OCI-LY7 (cell line): Measurements from ENCODE around the gene COL3A1. TPM values are rescaled to one million over a fixed set of nuclear protein-coding genes. Genes with fewer than 3 reads are reported as not detected.

ENCODE experiments used
- BruUV-seq: library from RNA; stranded (reverse); fragments of 400-500 nt; replicated peaks from 2 replicates; lab custom pipeline; 2021; lab: Mats Ljungman, UMichigan
- CTCF ChIA-PET: fragments of 300-600 bp; sonication (Branson Sonifier 250); formaldehyde crosslinking; loops from one replicate; lab custom pipeline; 2022; ENCODE audit warnings: antibody characterized with exemption; ENCODE audit not compliant: unreplicated experiment; lab: Charles Lee
- POLR2A ChIA-PET: fragments of 300-600 bp; sonication (Branson Sonifier 250); formaldehyde crosslinking; loops from one replicate; lab custom pipeline; 2022; ENCODE audit warnings: antibody characterized with exemption; lab: Charles Lee
- DNase-seq: peaks from one replicate; pipeline ENCODE4 v3.0.0-alpha.2; 2015; ENCODE audit warnings: low spot score
- H2AFZ ChIP-seq: fragments of 200-600 bp; sonication (generic), shearing (Covaris generic); 2 replicates; pipeline ENCODE4 v1.6.1; 2014; ENCODE audit warnings: mild to moderate bottlenecking, antibody characterized with exemption, low read length, moderate library complexity
- H3K27ac ChIP-seq: fragments of 200-600 bp; sonication (generic); 2 replicates; pipeline ENCODE4 v1.5.1; 2014; ENCODE audit warnings: mixed run types, low read depth, mild to moderate bottlenecking, moderate library complexity, low read length, inconsistent platforms; ENCODE audit not compliant: poor library complexity, severe bottlenecking
- H3K36me3 ChIP-seq: fragments of 200-600 bp; sonication (generic); 2 replicates; pipeline ENCODE4 v1.6.1; 2014; ENCODE audit warnings: mild to moderate bottlenecking, antibody characterized with exemption, low read length, moderate library complexity, mixed read lengths; ENCODE audit not compliant: insufficient read depth
- H3K4me1 ChIP-seq: fragments of 200-600 bp; sonication (generic); 2 replicates; pipeline ENCODE4 v1.5.1; 2014; ENCODE audit warnings: mild to moderate bottlenecking, low read length; ENCODE audit not compliant: insufficient read depth, poor library complexity, severe bottlenecking
- H3K4me2 ChIP-seq: fragments of 200-600 bp; sonication (generic); 2 replicates; pipeline ENCODE4 v1.6.1; 2014; ENCODE audit warnings: mild to moderate bottlenecking, low read length
- H3K4me3 ChIP-seq: fragments of 200-600 bp; sonication (generic); 2 replicates; pipeline ENCODE4 v1.5.1; 2014; ENCODE audit warnings: mild to moderate bottlenecking, low read depth, low read length; ENCODE audit not compliant: poor library complexity, severe bottlenecking
- H3K79me2 ChIP-seq: fragments of 200-600 bp; sonication (generic); 2 replicates; pipeline ENCODE4 v1.6.1; 2016; ENCODE audit warnings: low read depth, mild to moderate bottlenecking, low read length, moderate library complexity, mixed read lengths; ENCODE audit not compliant: insufficient read depth
- H3K9me2 ChIP-seq: fragments of 200-600 bp; sonication (generic); 2 replicates; pipeline ENCODE4 v1.6.1; 2016; ENCODE audit warnings: mild to moderate bottlenecking, low read length, mixed read lengths; ENCODE audit not compliant: insufficient read depth
- H3K9me3 ChIP-seq: fragments of 200-600 bp; sonication (generic); 2 replicates; pipeline ENCODE4 v1.6.1; 2014; ENCODE audit warnings: mild to moderate bottlenecking, mixed run types, low read length, mixed read lengths
- H4K20me1 ChIP-seq: fragments of 200-600 bp; sonication (generic); 2 replicates; pipeline ENCODE4 v1.6.1; 2014; ENCODE audit warnings: mild to moderate bottlenecking, antibody characterized with exemption, low read length, moderate library complexity, mixed read lengths; ENCODE audit not compliant: insufficient read depth
- CTCF ChIP-seq: fragments of 200-600 bp; sonication (generic); conservative IDR thresholded peaks from 2 replicates; pipeline ENCODE4 v1.5.1; 2014; ENCODE audit warnings: mild to moderate bottlenecking, antibody characterized with exemption, low read length, moderate library complexity, mixed read lengths
- EZH2phosphoT487 ChIP-seq: fragments of 200-600 bp; sonication (generic); IDR thresholded peaks from 2 replicates; pipeline ENCODE4 v1.6.1; 2018; ENCODE audit warnings: low read depth, borderline replicate concordance, mild to moderate bottlenecking, mixed run types, antibody characterized with exemption, low read length, moderate library complexity, mixed read lengths
- intact Hi-C: fragments of 100-400 bp; cut with micrococcal nuclease; formaldehyde crosslinking; loops from one replicate; pipeline ENCODE4 v1.10.0; 2022; ENCODE audit not compliant: unreplicated experiment
- total RNA-seq, 2 experiments: library from RNA; depleted of rRNA in 1 of 2; stranded (reverse); fragments of >200 nt in 1 of 2; shearing (Covaris generic) in 1 of 2; gene quantifications; 2 replicates each; pipeline ENCODE4 v1.2.3, GENCODE V29; 2014 to 2022

The COL3A1 gene
- total RNA-seq, 2 experiments from 2014 or later: not detected

GRCh38 chr2:189018631-189019030 is 44.5 kb downstream of the COL3A1 start:
- H3K9me3 ChIP-seq: no peaks in the 10 kb centered on the region
- CTCF ChIA-PET: no interaction called here
- BruUV-seq: no TSS peak
- H3K27ac ChIP-seq: no peak overlapping the region
- intact Hi-C loops: no loop called here
- H3K4me2 ChIP-seq: no peak overlapping the region
- POLR2A ChIA-PET: interaction anchor here (0.5 kb wide), 1 partner anchor 471 kb away, joined by 3 read pairs; no protein-coding TSS in a partner anchor
- no peaks in the 10 kb centered on the region for H3K9me2 ChIP-seq
- H3K4me3 ChIP-seq: no peak overlapping the region
- TF ChIP-seq EZH2phosphoT487: no peak
- no peak for TF ChIP-seq CTCF
- no peaks in the 10 kb centered on the region for H3K4me1 ChIP-seq
- H3K36me3 ChIP-seq: no peaks in the 10 kb centered on the region
- DNase-seq: no peak
- no peaks in the 10 kb centered on the region for H4K20me1 ChIP-seq
- no peaks in the 10 kb centered on the region for H3K79me2 ChIP-seq
- no peak overlapping the region for H2AFZ ChIP-seq

GRCh38 chr2:189020179-189020578 is 46.0 kb downstream of the COL3A1 start:
- H3K9me3 ChIP-seq: no peaks in the 10 kb centered on the region
- ChIA-PET POLR2A (interaction anchor here (0.6 kb wide), 1 partner anchor 55 kb away, joined by 3 read pairs; no protein-coding TSS in a partner anchor), CTCF (no interaction called here)
- no peak overlapping the region for H3K4me3 ChIP-seq
- BruUV-seq: no TSS peak
- no peak for DNase-seq
- no peak overlapping the region for H3K4me2 ChIP-seq
- H3K79me2 ChIP-seq: no peaks in the 10 kb centered on the region
- H3K36me3 ChIP-seq: no peaks in the 10 kb centered on the region
- intact Hi-C loops: no loop called here
- H4K20me1 ChIP-seq: no peaks in the 10 kb centered on the region
- H3K9me2 ChIP-seq: no peaks in the 10 kb centered on the region
- no peak overlapping the region for H2AFZ ChIP-seq
- TF ChIP-seq CTCF: no peak
- no peak for TF ChIP-seq EZH2phosphoT487
- no peaks in the 10 kb centered on the region for H3K4me1 ChIP-seq
- no peak overlapping the region for H3K27ac ChIP-seq

GRCh38 chr2:189022053-189022481 is 47.9 kb downstream of the COL3A1 start:
- Histone ChIP-seq H2AFZ (no peak overlapping the region), H3K9me3 (no peaks in the 10 kb centered on the region), H3K36me3 (no peaks in the 10 kb centered on the region), H3K4me1 (no peaks in the 10 kb centered on the region), H3K79me2 (no peaks in the 10 kb centered on the region), H4K20me1 (no peaks in the 10 kb centered on the region), H3K4me3 (no peak overlapping the region), H3K27ac (no peak overlapping the region), H3K4me2 (no peak overlapping the region), H3K9me2 (no peaks in the 10 kb centered on the region)
- no peak for DNase-seq
- BruUV-seq: no TSS peak
- ChIA-PET POLR2A (interaction anchor here (0.7 kb wide), 1 partner anchor 29 kb away, joined by 5 read pairs; no protein-coding TSS in a partner anchor), CTCF (no interaction called here)
- intact Hi-C loops: no loop called here
- TF ChIP-seq CTCF: no peak
- TF ChIP-seq EZH2phosphoT487: no peak
